Small intestine (tissue), 7 donors: ENCODE measurements around the gene NXNL1. TPM values are rescaled to one million over a fixed set of nuclear protein-coding genes. Genes with fewer than 3 reads are reported as not detected.

Experiments
- DNase-seq, 2 donors: peaks; one replicate each; pipeline versions ENCODE4 v3.0.0 to v3.0.0-alpha.2; 2013
- FAIRE-seq: peaks from 2 replicates; lab custom pipeline; 2012; peaks lifted over from hg19 to GRCh38; lab: Jason Lieb, UNC
- H3K27ac ChIP-seq, 3 donors: one replicate each; pipeline ENCODE4 v1.5.1; 2013; ENCODE audit warnings: low read length in 2 of 3, mild to moderate bottlenecking in 2 of 3, control low read depth in 1 of 3, inconsistent platforms in 1 of 3, low read depth in 1 of 3, moderate library complexity in 1 of 3
- H3K27me3 ChIP-seq, 3 donors: one replicate each; pipeline ENCODE4 v1.6.1; 2013; ENCODE audit warnings: low read length in 3 of 3, inconsistent platforms in 1 of 3; ENCODE audit not compliant: control insufficient read depth in 3 of 3, insufficient read depth in 3 of 3
- H3K36me3 ChIP-seq, 3 donors: one replicate each; pipeline ENCODE4 v1.6.1; 2013; ENCODE audit warnings: low read length in 3 of 3, inconsistent platforms in 1 of 3, low read depth in 1 of 3, mild to moderate bottlenecking in 1 of 3, moderate library complexity in 1 of 3; ENCODE audit not compliant: control insufficient read depth in 3 of 3, insufficient read depth in 2 of 3
- H3K4me1 ChIP-seq, 3 donors: one replicate each; pipeline ENCODE4 v1.6.1; 2013; ENCODE audit warnings: low read length in 2 of 3, inconsistent platforms in 1 of 3, low read depth in 1 of 3, mild to moderate bottlenecking in 1 of 3, moderate library complexity in 1 of 3; ENCODE audit not compliant: control insufficient read depth in 3 of 3, insufficient read depth in 2 of 3
- H3K4me3 ChIP-seq, 3 donors: one replicate each; pipeline ENCODE4 v1.5.1; 2013; ENCODE audit warnings: low read length in 3 of 3, control low read depth in 1 of 3, inconsistent platforms in 1 of 3, low read depth in 1 of 3, mild to moderate bottlenecking in 1 of 3, moderate library complexity in 1 of 3
- H3K9me3 ChIP-seq, 2 donors: one replicate each; pipeline ENCODE4 v1.6.1; 2013; ENCODE audit warnings: low read depth in 1 of 2, low read length in 1 of 2; ENCODE audit not compliant: control insufficient read depth in 2 of 2, insufficient read depth in 1 of 2
- WGBS, 3 donors: extraction: QIAGEN DNeasy Blood & Tissue Kit; methylation state at CpG; one replicate each; pipeline ENCODE4 v1.1.7; 2013; 5-methylcytosine and 5-hydroxymethylcytosine counted together
- polyA plus RNA-seq, 4 donors: library from polyadenylated mRNA; stranded (reverse) in 3 of 4; unstranded in 1 of 4; fragments of 200-250 nt in 3 of 4; fragments of 120-200 nt in 1 of 4; gene quantifications; one replicate each; pipeline versions ENCODE4 v1.2.1 to v1.2.3, GENCODE V29; 2013
- donor health status: healthy with polysubstance abuse.
- donor health status: control.
- donor health status: control.
- donor health status: Bipolar disorder and iron deficiency.
- donor health status: healthy.

NXNL1 gene
- polyA plus RNA-seq, 4 donors = not detected

- WGBS, 3 donors = 92 to 95% (median 94%) methylated on average over 8 of the region's 8 CpGs
- Histone ChIP-seq H3K27ac (no peak overlapping the region), H3K9me3 (no peaks in the 10 kb centered on the region), H3K4me1 (peaks cover 0 to 3% (median 2%) of the 10 kb centered on the region in 3 donors), H3K36me3 (no peaks in the 10 kb centered on the region), H3K27me3 (peaks cover 0 to 2% (median 0%) of the 10 kb centered on the region in 3 donors), H3K4me3 (no peak overlapping the region)
- DNase-seq = no peak
- no peak for FAIRE-seq
Observed at GRCh38 chr19:17414097-17414496, 46.6 kb downstream of the NXNL1 start.

DNA sequence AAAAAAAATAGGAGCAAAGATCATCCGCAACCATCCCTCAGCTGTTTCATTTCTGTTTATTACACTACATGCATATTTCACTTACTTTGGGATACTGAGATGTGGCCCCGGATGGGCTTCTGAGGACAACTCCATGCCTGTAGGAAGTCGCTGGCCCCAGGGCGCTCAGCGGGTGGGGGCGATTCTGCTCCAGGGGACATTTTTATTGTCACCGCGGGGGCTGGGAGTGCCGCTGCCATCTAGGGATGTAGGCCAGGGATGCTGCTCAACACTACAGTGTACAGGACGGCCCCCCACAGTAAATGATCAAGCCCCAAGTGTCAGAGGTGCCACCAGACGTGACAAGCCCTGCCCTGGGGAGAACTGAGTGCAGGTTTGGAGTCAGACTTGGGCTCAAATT lies 48.9 kb downstream of the NXNL1 start:
- Histone ChIP-seq H3K27me3 (peaks cover 0 to 2% (median 0%) of the 10 kb centered on the region in 3 donors), H3K27ac (peak overlapping the region in 2 of 3 donors; percentile 35 to 51), H3K4me1 (peaks cover 0 to 3% (median 0%) of the 10 kb centered on the region in 3 donors), H3K36me3 (no peaks in the 10 kb centered on the region), H3K9me3 (no peaks in the 10 kb centered on the region), H3K4me3 (no peak overlapping the region)
- DNase-seq = no peak
- 85 to 95% (median 90%) methylated on average over 11 of the region's 11 CpGs for WGBS, 3 donors
- FAIRE-seq = no peak

DNA sequence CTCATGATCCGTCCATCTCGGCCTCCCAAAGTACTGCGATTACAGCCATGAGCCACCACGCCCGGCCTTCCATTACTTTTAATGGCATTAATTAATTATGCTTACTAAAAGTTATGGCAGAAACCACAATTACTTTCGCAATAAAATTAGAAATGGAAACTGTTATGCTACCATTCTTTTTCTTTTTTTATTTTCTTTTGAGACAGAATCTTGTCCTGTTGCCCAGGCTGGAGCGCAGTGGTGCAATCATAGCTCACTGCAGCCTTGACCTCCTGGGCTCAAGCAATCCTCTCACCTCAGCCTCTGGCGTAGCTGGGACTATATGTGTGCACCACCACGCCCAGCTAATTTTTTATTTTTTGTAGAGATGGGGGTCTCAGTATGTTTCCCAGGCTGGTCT lies 50.7 kb downstream of the NXNL1 start:
- 85 to 95% (median 94%) methylated on average over 9 of the region's 9 CpGs for WGBS, 3 donors
- Histone ChIP-seq H3K9me3 (no peaks in the 10 kb centered on the region), H3K27me3 (peaks cover 0 to 2% (median 0%) of the 10 kb centered on the region in 3 donors), H3K27ac (no peak overlapping the region), H3K36me3 (no peaks in the 10 kb centered on the region), H3K4me3 (no peak overlapping the region), H3K4me1 (peaks cover 0 to 9% (median 0%) of the 10 kb centered on the region in 3 donors)
- no peak for FAIRE-seq
- no peak for DNase-seq

DNA sequence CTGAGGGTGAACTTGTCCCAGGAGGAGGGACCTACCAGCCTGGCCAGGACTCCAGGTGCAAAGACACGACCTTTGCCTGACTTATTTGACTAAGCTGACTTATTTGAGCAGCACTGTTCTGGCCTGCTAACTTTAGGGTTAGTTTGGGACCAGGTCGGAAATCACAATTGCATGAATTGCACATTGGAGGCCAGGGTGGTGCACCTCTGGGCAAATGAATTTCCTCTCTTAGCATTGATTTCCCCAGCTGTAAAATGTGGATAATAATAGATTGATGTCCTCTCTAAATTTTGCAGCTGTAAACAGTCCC lies 53.9 kb downstream of the NXNL1 start:
- Histone ChIP-seq H3K9me3 (no peaks in the 10 kb centered on the region), H3K27me3 (no peaks in the 10 kb centered on the region), H3K27ac (peak overlapping the region in 2 of 3 donors; percentile 83 to 93), H3K4me3 (peak overlapping the region in 1 of 3 donors; percentile 40), H3K36me3 (no peaks in the 10 kb centered on the region), H3K4me1 (peaks cover 0 to 6% (median 0%) of the 10 kb centered on the region in 3 donors)
- DNase-seq (peak in 1 of 2 donors; percentile 43), FAIRE-seq (no peak)
- WGBS, 3 donors = 0 to 22% (median 6%) methylated on average over 2 of the region's 2 CpGs

DNA sequence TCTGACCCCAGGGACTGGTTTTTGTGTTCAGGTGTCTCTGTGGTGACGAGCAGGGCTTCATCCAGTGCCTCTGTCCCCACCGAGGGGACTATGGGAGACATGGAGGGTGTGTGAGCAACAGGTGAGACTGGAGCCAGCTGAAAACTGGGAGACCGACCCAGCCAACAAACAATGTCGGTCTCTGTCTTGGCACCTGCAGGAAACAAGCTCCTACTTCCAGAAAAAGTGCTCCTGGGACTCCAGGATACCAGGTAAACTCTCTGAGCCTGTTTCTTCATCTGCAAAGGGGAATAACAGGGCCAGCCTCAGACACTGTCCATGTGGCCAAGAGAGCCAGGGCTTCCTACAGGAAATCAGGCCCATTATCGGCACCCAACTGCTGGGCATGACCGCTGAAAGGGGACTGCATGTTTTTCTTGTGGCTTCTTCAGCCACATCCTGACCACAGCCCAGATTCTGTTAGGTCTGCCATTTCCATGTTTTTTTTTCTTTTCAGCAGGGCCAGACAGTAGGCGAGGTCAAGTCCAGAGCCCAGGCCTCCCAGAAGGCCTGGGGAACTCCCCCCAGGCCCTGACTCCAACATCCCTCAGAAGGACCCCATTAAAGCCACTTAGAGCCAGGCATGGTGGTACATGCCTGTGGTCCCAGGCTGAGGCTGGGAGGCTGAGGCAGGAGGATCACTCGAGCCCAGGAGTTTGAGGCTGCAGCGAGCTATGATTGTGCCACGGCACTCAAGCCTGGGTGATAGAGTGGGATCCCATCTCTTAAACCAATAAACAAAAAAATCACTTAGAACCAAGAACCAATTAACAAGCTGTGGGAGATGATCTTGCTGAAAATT lies 54.5 kb downstream of the NXNL1 start:
- DNase-seq (peak in 1 of 2 donors; percentile 20), FAIRE-seq (no peak)
- Histone ChIP-seq H3K27me3 (peaks cover 0 to 2% (median 0%) of the 10 kb centered on the region in 3 donors), H3K27ac (peak overlapping the region; percentile 46 to 93 (median 83)), H3K4me1 (peaks cover 0 to 6% (median 0%) of the 10 kb centered on the region in 3 donors), H3K9me3 (no peaks in the 10 kb centered on the region), H3K36me3 (no peaks in the 10 kb centered on the region), H3K4me3 (peak overlapping the region; percentile 9 to 40 (median 18))
- WGBS, 3 donors = 35 to 53% (median 42%) methylated on average over 10 of the region's 10 CpGs

Other genes starting within 250 kb of the NXNL1 start
- gene USE1, start 245.6 kb downstream of the NXNL1 start, polyA plus RNA-seq = 10 to 100 TPM; 31.7 to 40.5 (median 37.2) TPM
- 10 to 100 TPM; 24.0 to 93.7 (median 50.9) TPM for gene OCEL1, start 234.7 kb downstream of the NXNL1 start, polyA plus RNA-seq
- gene NR2F6, start 215.0 kb downstream of the NXNL1 start, polyA plus RNA-seq = 10 to 100 TPM; 41.6 to 93.0 (median 74.9) TPM
- 1 to 10 TPM in 3 of 4 donors, not detected in 1; 1.4 to 4.7 (median 2.0) TPM for gene USHBP1, start 196.2 kb downstream of the NXNL1 start, polyA plus RNA-seq
- gene BABAM1, start 193.5 kb downstream of the NXNL1 start, polyA plus RNA-seq = 10 to 100 TPM; 68.9 to 82.7 (median 75.3) TPM
- gene ANKLE1, start 179.0 kb downstream of the NXNL1 start, polyA plus RNA-seq = under 1 TPM in 3 of 4 donors, not detected in 1; 0.15 to 0.71 (median 0.22) TPM
- gene ABHD8, start 157.5 kb downstream of the NXNL1 start, polyA plus RNA-seq = 1 to 10 TPM; 2.2 to 5.1 (median 3.9) TPM
- gene MRPL34, start 155.1 kb downstream of the NXNL1 start, polyA plus RNA-seq = 100 to 1,000 TPM in 3 of 4 donors, 10 to 100 TPM in 1; 49.0 to 404 (median 278) TPM
- gene DDA1, start 151.4 kb downstream of the NXNL1 start, polyA plus RNA-seq = 10 to 100 TPM; 29.4 to 57.5 (median 48.9) TPM
- 1 to 10 TPM; 1.9 to 5.1 (median 3.9) TPM for gene ANO8, start 126.1 kb downstream of the NXNL1 start, polyA plus RNA-seq
- gene GTPBP3, start 123.4 kb downstream of the NXNL1 start, polyA plus RNA-seq = 10 to 100 TPM in 2 of 4 donors, 1 to 10 TPM in 2; 9.2 to 18.5 (median 10.9) TPM
- 100 to 1,000 TPM in 1 of 4 donors, 10 to 100 TPM in 1, 1 to 10 TPM in 2; 2.2 to 115 (median 19.4) TPM for gene PLVAP, start 83.6 kb downstream of the NXNL1 start, polyA plus RNA-seq
- gene CCDC194, start 66.7 kb downstream of the NXNL1 start, polyA plus RNA-seq = under 1 TPM in 2 of 4 donors, not detected in 2; 0.07 to 0.24 TPM
- 100 to 1,000 TPM in 1 of 4 donors, 10 to 100 TPM in 2, 1 to 10 TPM in 1; 4.5 to 128 (median 40.2) TPM for gene BST2, start 55.3 kb downstream of the NXNL1 start, polyA plus RNA-seq
- 100 to 1,000 TPM in 1 of 4 donors, 10 to 100 TPM in 3; 57.5 to 117 (median 78.1) TPM for gene MVB12A, start 40.9 kb downstream of the NXNL1 start, polyA plus RNA-seq
- under 1 TPM in 2 of 4 donors, not detected in 2; 0.07 to 0.43 TPM for gene TMEM221, start 12.3 kb downstream of the NXNL1 start, polyA plus RNA-seq
- 1 to 10 TPM in 3 of 4 donors, under 1 TPM in 1; 0.22 to 5.5 (median 3.1) TPM for gene SLC27A1, start 9.6 kb upstream of the NXNL1 start, polyA plus RNA-seq
- 100 to 1,000 TPM in 2 of 4 donors, 10 to 100 TPM in 2; 87.3 to 116 (median 105) TPM for gene PGLS, start 50.7 kb upstream of the NXNL1 start, polyA plus RNA-seq
- gene COLGALT1, start 94.7 kb upstream of the NXNL1 start, polyA plus RNA-seq = 10 to 100 TPM; 21.0 to 49.1 (median 31.6) TPM
- gene UNC13A, start 227.4 kb upstream of the NXNL1 start, polyA plus RNA-seq = 1 to 10 TPM in 1 of 4 donors, under 1 TPM in 1, not detected in 2; 0.78 to 1.1 TPM